DOHH2 (cell line): Measurements from ENCODE around the gene EPB41L4B.
"Not testable (repeated sequence)": the region's sequence is repeated elsewhere in the genome, so short reads cannot be mapped to it uniquely, and the experiment has no call there.

Source experiments
- H3F3A ChIP-seq: fragments of 200-600 bp; sonication (generic), shearing (Covaris generic); 2 replicates; pipeline ENCODE4 v1.6.0; 2016; ENCODE audit warnings: antibody characterized with exemption, mild to moderate bottlenecking; ENCODE audit not compliant: control insufficient read depth, insufficient read depth
- H3K27ac ChIP-seq: fragments of 200-600 bp; sonication (generic); 2 replicates; pipeline ENCODE4 v1.5.1; 2014; ENCODE audit warnings: low read depth, mild to moderate bottlenecking, low read length, moderate library complexity
- H3K27me3 ChIP-seq: fragments of 200-600 bp; sonication (generic); 2 replicates; pipeline ENCODE4 v1.6.1; 2014; ENCODE audit warnings: mild to moderate bottlenecking, low read length, mixed read lengths; ENCODE audit not compliant: control insufficient read depth
- H3K36me3 ChIP-seq: fragments of 200-600 bp; sonication (generic); 2 replicates; pipeline ENCODE4 v1.6.1; 2014; ENCODE audit warnings: mild to moderate bottlenecking, low read length, moderate library complexity, mixed read lengths; ENCODE audit not compliant: control insufficient read depth
- H3K4me1 ChIP-seq: fragments of 200-600 bp; sonication (generic); 2 replicates; pipeline ENCODE4 v1.6.1; 2014; ENCODE audit warnings: mild to moderate bottlenecking, low read length, mixed read lengths; ENCODE audit not compliant: control insufficient read depth
- H3K4me2 ChIP-seq: fragments of 200-600 bp; sonication (generic); 2 replicates; pipeline ENCODE4 v1.6.0; 2014; ENCODE audit warnings: mild to moderate bottlenecking, low read length, moderate library complexity
- H3K4me3 ChIP-seq: fragments of 200-600 bp; sonication (generic); 2 replicates; pipeline ENCODE4 v1.5.1; 2014; ENCODE audit warnings: mild to moderate bottlenecking, low read length, mixed read lengths
- H3K79me2 ChIP-seq: fragments of 200-600 bp; sonication (generic); 2 replicates; pipeline ENCODE4 v1.6.1; 2014; ENCODE audit warnings: mild to moderate bottlenecking, low read length, mixed read lengths; ENCODE audit not compliant: control insufficient read depth
- H3K9me2 ChIP-seq: fragments of 200-600 bp; sonication (generic); replicated peaks from 2 replicates; pipeline ENCODE4 v1.6.1; 2014; ENCODE audit warnings: mild to moderate bottlenecking, low read length, mixed read lengths; ENCODE audit not compliant: control insufficient read depth
- H3K9me3 ChIP-seq: fragments of 200-600 bp; sonication (generic); 2 replicates; pipeline ENCODE4 v1.6.1; 2014; ENCODE audit warnings: antibody characterized with exemption, low read length, mixed read lengths; ENCODE audit not compliant: control insufficient read depth, insufficient read depth
- H4K20me1 ChIP-seq: fragments of 200-600 bp; sonication (generic); 2 replicates; pipeline ENCODE4 v1.6.0; 2014; ENCODE audit warnings: low read depth, mild to moderate bottlenecking, antibody characterized with exemption, low read length, moderate library complexity; ENCODE audit not compliant: control insufficient read depth, insufficient read depth
- CTCF ChIP-seq: fragments of 200-600 bp; sonication (generic); IDR thresholded peaks from one replicate; pipeline ENCODE4 v1.5.1; 2014; ENCODE audit warnings: antibody characterized with exemption, mild to moderate bottlenecking, low read depth, low read length; ENCODE audit not compliant: poor library complexity, severe bottlenecking
- EZH2phosphoT487 ChIP-seq: fragments of 200-600 bp; sonication (generic); IDR thresholded peaks from 2 replicates; pipeline ENCODE4 v1.6.1; 2017; ENCODE audit warnings: borderline replicate concordance, mild to moderate bottlenecking, antibody characterized with exemption, low read length, moderate library complexity, mixed read lengths

The EPB41L4B gene

GRCh38 chr9:109286571-109286977 is 34.3 kb downstream of the EPB41L4B start:
- Histone ChIP-seq H3F3A (no peaks in the 10 kb centered on the region), H3K9me2 (no peaks in the 10 kb centered on the region), H4K20me1 (no peaks in the 10 kb centered on the region), H3K4me1 (no peaks in the 10 kb centered on the region), H3K27me3 (no peaks in the 10 kb centered on the region), H3K4me3 (no peak overlapping the region), H3K79me2 (no peaks in the 10 kb centered on the region), H3K27ac (no peak overlapping the region), H3K9me3 (no peaks in the 10 kb centered on the region), H3K4me2 (no peak overlapping the region), H3K36me3 (no peaks in the 10 kb centered on the region)
- TF ChIP-seq CTCF (no peak), EZH2phosphoT487 (no peak)

- H3K27me3 ChIP-seq, H3K36me3 ChIP-seq, H3K9me3 ChIP-seq, H3K9me2 ChIP-seq, H3K79me2 ChIP-seq, H3K4me3 ChIP-seq, H3F3A ChIP-seq, H4K20me1 ChIP-seq, H3K4me1 ChIP-seq, H3K27ac ChIP-seq, H3K4me2 ChIP-seq: not testable (repeated sequence)
Measured at GRCh38 chr9:109283672-109284071, 37.2 kb downstream of the EPB41L4B start.

GRCh38 chr9:109283012-109283411 is 37.8 kb downstream of the EPB41L4B start:
- H3K9me2 ChIP-seq: no peaks in the 10 kb centered on the region
- H3K4me3 ChIP-seq: no peak overlapping the region
- no peak overlapping the region for H3K4me2 ChIP-seq
- H3K27me3 ChIP-seq: no peaks in the 10 kb centered on the region
- no peaks in the 10 kb centered on the region for H3K79me2 ChIP-seq
- no peaks in the 10 kb centered on the region for H3K9me3 ChIP-seq
- H4K20me1 ChIP-seq: no peaks in the 10 kb centered on the region
- H3K36me3 ChIP-seq: no peaks in the 10 kb centered on the region
- no peaks in the 10 kb centered on the region for H3F3A ChIP-seq
- TF ChIP-seq EZH2phosphoT487 (no peak), CTCF (no peak)
- H3K27ac ChIP-seq: no peak overlapping the region
- no peaks in the 10 kb centered on the region for H3K4me1 ChIP-seq

GRCh38 chr9:109282302-109282701 is 38.6 kb downstream of the EPB41L4B start:
- H3K4me2 ChIP-seq: no peak overlapping the region
- H3K36me3 ChIP-seq: no peaks in the 10 kb centered on the region
- no peaks in the 10 kb centered on the region for H3K4me1 ChIP-seq
- no peaks in the 10 kb centered on the region for H3K9me3 ChIP-seq
- no peaks in the 10 kb centered on the region for H4K20me1 ChIP-seq
- TF ChIP-seq EZH2phosphoT487 (no peak), CTCF (no peak)
- no peaks in the 10 kb centered on the region for H3K27me3 ChIP-seq
- H3K4me3 ChIP-seq: no peak overlapping the region
- H3F3A ChIP-seq: no peaks in the 10 kb centered on the region
- H3K9me2 ChIP-seq: no peaks in the 10 kb centered on the region
- H3K79me2 ChIP-seq: no peaks in the 10 kb centered on the region
- H3K27ac ChIP-seq: no peak overlapping the region
